ENCODE measurements around the gene SAP25. TPM values are rescaled to one million over a fixed set of nuclear protein-coding genes. Genes with fewer than 3 reads are reported as not detected.

Gene SAP25
- total and polyA plus RNA-seq, 2 experiments from 2014 or later: not detected

DNA sequence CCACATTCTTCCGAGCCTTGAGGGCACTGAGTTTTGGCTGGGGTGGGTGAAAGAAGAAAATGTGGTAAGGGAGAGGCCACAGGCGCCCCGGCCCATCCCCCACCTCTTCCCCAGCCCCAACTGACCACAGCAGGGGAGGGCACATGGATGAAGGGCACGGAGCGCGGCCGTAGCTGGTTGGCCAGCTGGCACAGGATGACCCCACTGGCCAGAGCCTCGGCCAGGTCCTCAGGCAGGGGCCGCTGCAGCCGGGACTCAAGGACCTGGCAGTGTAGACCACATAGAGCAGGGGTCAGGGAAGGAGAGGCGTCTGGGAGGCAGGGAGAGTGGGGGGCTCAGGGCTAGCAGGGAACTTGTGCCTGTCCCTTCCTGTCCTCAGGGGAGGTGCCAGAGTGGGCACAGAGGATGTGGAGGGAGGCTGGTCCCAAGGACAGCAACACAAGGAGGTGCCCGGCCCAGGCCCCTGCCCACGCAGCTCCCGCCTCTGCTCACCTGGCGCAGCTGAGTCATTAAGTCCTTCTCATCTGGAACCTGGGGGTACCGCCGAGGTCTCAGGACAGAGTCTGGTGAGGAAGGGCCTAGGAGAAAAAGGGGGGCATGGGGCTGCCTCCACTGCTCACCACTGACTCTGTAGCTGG lies 2.2 kb upstream of the SAP25 start:
- 87 to 88% methylated on average over 16 to 17 of the region's 17 CpGs for WGBS, 2 experiments (ENCODE audit: low coverage in 1 of 2, low lambda C conversion rate in 2 of 2, missing lambda C conversion rate in 2 of 2)
- no peaks in the 10 kb centered on the region for H3F3A ChIP-seq (ENCODE audit: insufficient read depth)
- no peak overlapping the region for H3K4me2 ChIP-seq (ENCODE audit: unreplicated experiment)
- no peaks in the 10 kb centered on the region for H3K27me3 ChIP-seq (replicated peaks; ENCODE audit: insufficient read depth)
- H3K4me3 ChIP-seq: no peak overlapping the region
- no peaks in the 10 kb centered on the region; the same call in 1 of the 2 replicates for H3K36me3 ChIP-seq (ENCODE audit: low read depth)
- H3K9ac ChIP-seq: no peak overlapping the region
- no peaks in the 10 kb centered on the region for H3K4me1 ChIP-seq (ENCODE audit: insufficient read depth)
- in situ Hi-C loops (cut with MboI): no loop called here
- H4K20me1 ChIP-seq (ENCODE audit: insufficient read depth): no peaks in the 10 kb centered on the region; the same call in 1 of the 2 replicates
- H3K79me2 ChIP-seq (ENCODE audit: insufficient read depth): no peaks in the 10 kb centered on the region
- H3K27ac ChIP-seq: no peak overlapping the region
- no peaks in the 10 kb centered on the region for H3K9me3 ChIP-seq (ENCODE audit: low read depth)
- H3K9me2 ChIP-seq (ENCODE audit: insufficient read depth): no peaks in the 10 kb centered on the region
- no peak for TF ChIP-seq EZH2 (IDR thresholded peaks at IDR 0.05; ENCODE audit: insufficient read depth, poor library complexity, severe bottlenecking)
- TF ChIP-seq EZH2phosphoT487 (IDR thresholded peaks at IDR 0.05; ENCODE audit: insufficient read depth, low read depth): no peak
- no peak for DNase-seq
- no peak overlapping the region for H2AFZ ChIP-seq

GRCh38 chr7:100575206-100575631 lies 1.5 kb upstream of the SAP25 start:
- Histone ChIP-seq H3K9ac (no peak overlapping the region), H3K4me2 (ENCODE audit: unreplicated experiment) (no peak overlapping the region), H3K36me3 (ENCODE audit: low read depth) (no peaks in the 10 kb centered on the region; the same call in 1 of the 2 replicates), H3K27me3 (replicated peaks; ENCODE audit: insufficient read depth) (no peaks in the 10 kb centered on the region; the same call in 1 of the 2 replicates), H3K4me3 (no peak overlapping the region), H3K9me2 (ENCODE audit: insufficient read depth) (no peaks in the 10 kb centered on the region), H4K20me1 (ENCODE audit: insufficient read depth) (no peaks in the 10 kb centered on the region), H3K9me3 (ENCODE audit: low read depth) (no peaks in the 10 kb centered on the region), H3F3A (ENCODE audit: insufficient read depth) (no peaks in the 10 kb centered on the region), H3K79me2 (ENCODE audit: insufficient read depth) (no peaks in the 10 kb centered on the region), H2AFZ (no peak overlapping the region), H3K27ac (no peak overlapping the region), H3K4me1 (ENCODE audit: insufficient read depth) (no peaks in the 10 kb centered on the region)
- in situ Hi-C loops (cut with MboI): no loop called here
- TF ChIP-seq EZH2 (IDR thresholded peaks at IDR 0.05; ENCODE audit: insufficient read depth, poor library complexity, severe bottlenecking): no peak
- TF ChIP-seq EZH2phosphoT487 (IDR thresholded peaks at IDR 0.05; ENCODE audit: insufficient read depth, low read depth): no peak
- 89 to 94% methylated on average over 12 to 14 of the region's 14 CpGs for WGBS, 2 experiments (ENCODE audit: low coverage in 1 of 2, low lambda C conversion rate in 2 of 2, missing lambda C conversion rate in 2 of 2)
- DNase-seq: no peak

- Histone ChIP-seq H3K4me3 (no peak overlapping the region), H3K4me2 (ENCODE audit: unreplicated experiment) (no peak overlapping the region), H4K20me1 (ENCODE audit: insufficient read depth) (no peaks in the 10 kb centered on the region), H3K36me3 (ENCODE audit: low read depth) (no peaks in the 10 kb centered on the region; the same call in 1 of the 2 replicates), H3K9ac (no peak overlapping the region), H3K79me2 (ENCODE audit: insufficient read depth) (no peaks in the 10 kb centered on the region), H3F3A (ENCODE audit: insufficient read depth) (no peaks in the 10 kb centered on the region), H3K9me3 (ENCODE audit: low read depth) (no peaks in the 10 kb centered on the region), H3K27me3 (replicated peaks; ENCODE audit: insufficient read depth) (no peaks in the 10 kb centered on the region; the same call in 1 of the 2 replicates), H3K27ac (no peak overlapping the region), H3K4me1 (ENCODE audit: insufficient read depth) (no peaks in the 10 kb centered on the region), H2AFZ (no peak overlapping the region), H3K9me2 (ENCODE audit: insufficient read depth) (no peaks in the 10 kb centered on the region)
- in situ Hi-C loops (cut with MboI): no loop called here
- no peak for DNase-seq
- 94 to 96% methylated on average over 33 to 44 of the region's 44 CpGs for WGBS, 2 experiments (ENCODE audit: low coverage in 1 of 2, low lambda C conversion rate in 2 of 2, missing lambda C conversion rate in 2 of 2)
- no peak for TF ChIP-seq EZH2phosphoT487 (IDR thresholded peaks at IDR 0.05; ENCODE audit: insufficient read depth, low read depth)
- TF ChIP-seq EZH2 (IDR thresholded peaks at IDR 0.05; ENCODE audit: insufficient read depth, poor library complexity, severe bottlenecking): no peak
These were observed 884 bp upstream of the SAP25 start for GRCh38 chr7:100574362-100575205.

GRCh38 chr7:100572949-100573675 lies 588 bp downstream of the SAP25 start:
- H3K9me2 ChIP-seq (ENCODE audit: insufficient read depth): no peaks in the 10 kb centered on the region
- TF ChIP-seq EZH2 (IDR thresholded peaks at IDR 0.05; ENCODE audit: insufficient read depth, poor library complexity, severe bottlenecking) (no peak), EZH2phosphoT487 (IDR thresholded peaks at IDR 0.05; ENCODE audit: insufficient read depth, low read depth) (no peak)
- WGBS, 2 experiments (ENCODE audit: low coverage in 1 of 2, low lambda C conversion rate in 2 of 2, missing lambda C conversion rate in 2 of 2): 94 to 97% methylated on average over 23 to 30 of the region's 30 CpGs
- H4K20me1 ChIP-seq (ENCODE audit: insufficient read depth): no peaks in the 10 kb centered on the region
- in situ Hi-C loops (cut with MboI): no loop called here
- DNase-seq: no peak
- H3K36me3 ChIP-seq (ENCODE audit: low read depth): no peaks in the 10 kb centered on the region; the same call in 1 of the 2 replicates
- no peaks in the 10 kb centered on the region for H3K9me3 ChIP-seq (ENCODE audit: low read depth)
- H3K4me3 ChIP-seq: no peak overlapping the region
- H3K4me1 ChIP-seq (ENCODE audit: insufficient read depth): no peaks in the 10 kb centered on the region
- no peaks in the 10 kb centered on the region for H3F3A ChIP-seq (ENCODE audit: insufficient read depth)
- H3K79me2 ChIP-seq (ENCODE audit: insufficient read depth): no peaks in the 10 kb centered on the region
- no peak overlapping the region for H3K27ac ChIP-seq
- no peaks in the 10 kb centered on the region; the same call in 1 of the 2 replicates for H3K27me3 ChIP-seq (replicated peaks; ENCODE audit: insufficient read depth)
- no peak overlapping the region for H3K4me2 ChIP-seq (ENCODE audit: unreplicated experiment)
- H2AFZ ChIP-seq: no peak overlapping the region
- no peak overlapping the region for H3K9ac ChIP-seq
